ENCODE results near the gene CRY2.

DNA sequence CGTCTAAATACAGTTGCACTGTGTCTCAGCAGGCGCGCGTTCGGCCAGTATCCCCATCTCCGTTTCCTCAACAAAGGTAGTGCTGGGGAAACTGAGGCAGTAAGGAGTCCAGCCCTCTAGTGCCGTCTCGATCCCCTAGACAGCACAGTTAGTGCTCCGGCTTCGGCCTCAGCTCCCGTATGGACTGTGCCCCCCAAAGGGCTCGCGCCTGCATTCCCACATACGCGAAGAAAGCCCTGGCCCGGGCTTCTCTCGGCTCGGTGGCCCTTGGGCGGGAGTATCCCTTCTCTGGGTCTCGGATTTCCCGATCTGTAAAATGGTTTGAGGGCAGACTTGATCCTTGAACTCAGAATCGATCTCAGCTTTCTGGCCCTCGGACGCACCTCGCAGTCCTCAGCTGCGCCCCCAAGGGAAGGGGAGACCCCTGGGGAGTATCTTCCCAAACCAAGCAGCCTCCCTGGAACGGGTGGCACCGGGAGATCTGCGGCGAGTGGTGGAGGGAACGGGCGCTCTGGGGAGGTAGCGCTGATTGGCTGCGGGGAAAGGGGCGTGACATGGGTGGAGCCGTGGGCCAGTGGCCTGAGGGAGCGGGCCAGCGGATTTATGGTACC lies 71.2 kb downstream of the CRY2 start:
- TF ChIP-seq, protein P1, sequence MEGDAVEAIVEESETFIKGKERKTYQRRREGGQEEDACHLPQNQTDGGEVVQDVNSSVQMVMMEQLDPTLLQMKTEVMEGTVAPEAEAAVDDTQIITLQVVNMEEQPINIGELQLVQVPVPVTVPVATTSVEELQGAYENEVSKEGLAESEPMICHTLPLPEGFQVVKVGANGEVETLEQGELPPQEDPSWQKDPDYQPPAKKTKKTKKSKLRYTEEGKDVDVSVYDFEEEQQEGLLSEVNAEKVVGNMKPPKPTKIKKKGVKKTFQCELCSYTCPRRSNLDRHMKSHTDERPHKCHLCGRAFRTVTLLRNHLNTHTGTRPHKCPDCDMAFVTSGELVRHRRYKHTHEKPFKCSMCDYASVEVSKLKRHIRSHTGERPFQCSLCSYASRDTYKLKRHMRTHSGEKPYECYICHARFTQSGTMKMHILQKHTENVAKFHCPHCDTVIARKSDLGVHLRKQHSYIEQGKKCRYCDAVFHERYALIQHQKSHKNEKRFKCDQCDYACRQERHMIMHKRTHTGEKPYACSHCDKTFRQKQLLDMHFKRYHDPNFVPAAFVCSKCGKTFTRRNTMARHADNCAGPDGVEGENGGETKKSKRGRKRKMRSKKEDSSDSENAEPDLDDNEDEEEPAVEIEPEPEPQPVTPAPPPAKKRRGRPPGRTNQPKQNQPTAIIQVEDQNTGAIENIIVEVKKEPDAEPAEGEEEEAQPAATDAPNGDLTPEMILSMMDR (IDR thresholded peaks at IDR 0.05) = no peak
- peak; percentile 40 to 54 for TF ChIP-seq POLR2A (IDR thresholded peaks at IDR 0.05)
